ENCODE measurements around the gene GRK7.

GRK7 gene

DNA sequence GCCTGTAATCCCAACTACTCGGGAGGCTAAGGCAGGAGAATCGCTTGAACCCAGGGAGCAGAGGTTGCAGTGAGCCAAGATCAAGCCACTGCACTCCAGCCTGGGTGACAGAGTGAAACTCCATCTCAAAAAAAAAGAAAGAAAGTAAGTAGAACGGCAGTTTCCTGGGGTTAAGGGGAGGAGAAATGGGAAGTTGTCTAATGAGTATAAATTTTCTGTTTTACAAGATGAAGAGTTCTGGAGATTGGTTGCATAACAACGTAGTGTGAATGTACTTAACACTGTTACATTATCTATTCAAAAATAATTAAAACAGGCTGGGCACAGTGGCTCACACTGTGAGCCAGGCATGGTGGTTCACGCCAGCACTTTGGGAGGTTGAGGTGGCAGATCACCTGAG, 45.4 kb downstream of the GRK7 start:
- H3K4me3 ChIP-seq (ENCODE audit: low read length): no peak overlapping the region
- DNase-seq (ENCODE audit: low read depth): no peak
- TF ChIP-seq, protein P1, sequence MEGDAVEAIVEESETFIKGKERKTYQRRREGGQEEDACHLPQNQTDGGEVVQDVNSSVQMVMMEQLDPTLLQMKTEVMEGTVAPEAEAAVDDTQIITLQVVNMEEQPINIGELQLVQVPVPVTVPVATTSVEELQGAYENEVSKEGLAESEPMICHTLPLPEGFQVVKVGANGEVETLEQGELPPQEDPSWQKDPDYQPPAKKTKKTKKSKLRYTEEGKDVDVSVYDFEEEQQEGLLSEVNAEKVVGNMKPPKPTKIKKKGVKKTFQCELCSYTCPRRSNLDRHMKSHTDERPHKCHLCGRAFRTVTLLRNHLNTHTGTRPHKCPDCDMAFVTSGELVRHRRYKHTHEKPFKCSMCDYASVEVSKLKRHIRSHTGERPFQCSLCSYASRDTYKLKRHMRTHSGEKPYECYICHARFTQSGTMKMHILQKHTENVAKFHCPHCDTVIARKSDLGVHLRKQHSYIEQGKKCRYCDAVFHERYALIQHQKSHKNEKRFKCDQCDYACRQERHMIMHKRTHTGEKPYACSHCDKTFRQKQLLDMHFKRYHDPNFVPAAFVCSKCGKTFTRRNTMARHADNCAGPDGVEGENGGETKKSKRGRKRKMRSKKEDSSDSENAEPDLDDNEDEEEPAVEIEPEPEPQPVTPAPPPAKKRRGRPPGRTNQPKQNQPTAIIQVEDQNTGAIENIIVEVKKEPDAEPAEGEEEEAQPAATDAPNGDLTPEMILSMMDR (conservative IDR thresholded peaks at IDR 0.05; ENCODE audit: low read length): no peak

DNA sequence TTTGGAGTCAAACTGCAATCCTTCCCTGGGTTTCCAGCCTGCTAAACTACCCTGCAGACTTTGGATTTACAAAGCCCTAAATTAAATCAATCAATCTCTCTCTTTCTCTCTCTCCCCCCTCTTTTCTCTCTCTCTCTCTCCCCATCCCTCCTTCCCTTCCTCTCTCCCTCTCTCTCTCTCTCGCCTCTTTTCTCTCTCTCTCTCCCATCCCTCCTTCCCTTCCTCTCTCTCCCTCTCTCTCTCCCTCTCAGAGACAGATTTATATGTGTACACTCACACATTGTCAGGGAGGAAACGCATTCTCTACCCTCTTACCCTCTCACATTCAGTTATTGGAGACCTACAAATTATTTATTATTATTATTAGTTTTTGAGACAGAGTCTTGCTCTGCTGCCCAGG, 47.0 kb downstream of the GRK7 start:
- TF ChIP-seq, protein P1 (conservative IDR thresholded peaks at IDR 0.05; ENCODE audit: low read length): no peak
- H3K4me3 ChIP-seq (ENCODE audit: low read length): no peak overlapping the region
- DNase-seq (ENCODE audit: low read depth): no peak

DNA sequence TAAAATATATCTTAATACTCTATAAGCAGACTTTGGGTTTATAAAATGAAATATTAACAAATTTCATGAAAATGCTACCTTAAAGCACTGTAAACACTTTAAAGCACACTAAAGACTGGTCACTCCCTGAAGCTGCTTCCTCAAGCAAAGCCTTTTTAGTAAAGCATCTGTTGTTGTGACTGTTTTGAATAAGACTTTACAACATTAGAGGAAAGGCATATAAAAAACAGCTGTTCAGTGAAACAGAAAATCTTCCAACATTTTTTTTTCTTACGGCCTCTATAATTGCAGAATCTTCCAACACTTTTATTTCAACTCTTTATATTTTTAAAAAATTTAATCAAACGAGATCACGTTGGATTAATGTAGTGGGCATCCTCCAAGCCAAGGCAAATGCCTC, 48.1 kb downstream of the GRK7 start:
- no peak for DNase-seq (ENCODE audit: low read depth)
- no peak overlapping the region for H3K4me3 ChIP-seq (ENCODE audit: low read length)
- TF ChIP-seq, protein P1 (conservative IDR thresholded peaks at IDR 0.05; ENCODE audit: low read length): no peak

DNA sequence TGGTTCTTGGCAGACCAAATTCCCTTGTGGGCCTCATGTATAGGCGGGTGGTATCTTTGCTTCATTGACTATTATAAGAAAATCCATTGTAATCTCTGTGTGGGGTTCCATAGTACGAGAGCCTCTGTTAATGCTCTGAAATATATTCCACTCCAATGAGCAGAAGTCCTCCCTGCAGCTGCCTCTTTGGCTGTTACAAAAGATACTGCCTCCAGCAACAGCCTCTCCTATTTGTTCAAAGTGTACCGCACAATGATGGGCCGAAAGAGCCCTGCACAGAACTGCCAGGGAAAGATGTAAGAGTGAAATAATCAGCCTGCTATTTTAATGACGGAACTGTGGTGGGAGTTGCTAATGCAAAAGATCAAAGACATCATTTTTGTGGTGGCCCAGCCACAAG, 48.9 kb downstream of the GRK7 start:
- H3K4me3 ChIP-seq (ENCODE audit: low read length): no peak overlapping the region
- peak; percentile 30 for DNase-seq (ENCODE audit: low read depth)
- TF ChIP-seq, protein P1 (conservative IDR thresholded peaks at IDR 0.05; ENCODE audit: low read length): no peak

DNA sequence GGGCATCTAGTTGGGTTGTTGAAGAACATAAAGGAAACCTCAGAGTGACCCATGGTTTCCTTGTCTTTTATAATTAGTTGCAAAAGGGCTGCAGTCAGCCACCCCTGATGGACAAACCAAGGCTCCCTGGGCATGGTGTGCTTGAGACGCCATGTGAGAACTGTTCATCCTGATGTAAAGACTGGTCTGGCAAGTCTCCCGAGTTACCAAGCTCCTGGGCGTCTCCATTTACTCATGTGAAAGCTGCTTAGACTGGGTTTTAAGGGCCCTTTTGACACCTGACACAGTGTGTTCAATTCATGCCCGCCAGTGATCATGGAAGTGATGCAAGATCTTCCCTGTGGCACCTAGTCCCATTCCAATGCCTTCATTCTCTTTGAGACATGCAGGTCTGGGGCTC, 49.4 kb downstream of the GRK7 start:
- no peak overlapping the region for H3K4me3 ChIP-seq (ENCODE audit: low read length)
- DNase-seq (ENCODE audit: low read depth): no peak
- TF ChIP-seq, protein P1 (conservative IDR thresholded peaks at IDR 0.05; ENCODE audit: low read length): no peak

Data from AG10803 (cell line).